Stimulated activated CD8-positive, alpha-beta memory T cell treated with anti-CD3 and anti-CD28 coated beads, Interleukin-12 subunit alpha, Interleukin-12 subunit beta, amount 100 ng/mL, for 24 hours (primary cell): ENCODE results near the gene IRF1.

Experiments
- DNase-seq: peaks from one replicate; pipeline ENCODE4 v3.0.0-alpha.2; 2020; ENCODE audit errors: extremely low read depth

IRF1 gene

GRCh38 chr5:132500931-132501628 is 10.5 kb upstream of the IRF1 start:
- DNase-seq, result peak; percentile 41

DNA sequence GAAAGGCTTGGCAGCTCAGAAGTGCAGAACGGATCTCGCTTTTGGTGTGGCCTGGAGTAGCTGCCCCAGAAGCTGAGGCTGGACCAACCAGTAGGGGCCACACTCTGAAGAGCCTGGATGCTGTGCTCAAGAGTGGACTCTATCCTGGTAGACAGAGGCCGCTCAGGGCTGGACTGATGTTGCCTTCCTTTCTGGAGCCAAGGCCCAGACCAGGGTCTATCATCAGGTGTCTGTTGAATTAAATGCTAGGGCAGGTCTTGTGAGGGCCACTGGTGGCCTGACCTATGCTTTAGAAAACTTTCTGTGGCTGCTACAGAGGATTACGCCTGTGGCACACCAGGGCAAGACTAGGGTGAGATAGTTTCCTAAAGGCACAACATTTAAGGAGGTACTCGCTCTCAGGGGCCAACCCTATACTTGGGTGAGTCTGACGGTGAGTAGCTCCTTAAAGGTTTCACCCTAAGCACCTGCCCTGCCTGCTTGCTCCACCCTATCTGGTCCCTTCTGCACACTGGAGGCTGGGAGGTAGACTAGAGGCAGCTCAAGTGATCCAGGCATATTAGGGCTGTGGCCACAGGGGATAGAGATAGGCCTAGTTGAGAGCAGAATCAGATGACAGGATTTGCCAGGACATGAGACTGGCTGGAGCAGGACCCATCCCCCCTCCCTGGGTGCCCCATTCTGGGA is 9.8 kb upstream of the IRF1 start:
- no peak for DNase-seq

DNA sequence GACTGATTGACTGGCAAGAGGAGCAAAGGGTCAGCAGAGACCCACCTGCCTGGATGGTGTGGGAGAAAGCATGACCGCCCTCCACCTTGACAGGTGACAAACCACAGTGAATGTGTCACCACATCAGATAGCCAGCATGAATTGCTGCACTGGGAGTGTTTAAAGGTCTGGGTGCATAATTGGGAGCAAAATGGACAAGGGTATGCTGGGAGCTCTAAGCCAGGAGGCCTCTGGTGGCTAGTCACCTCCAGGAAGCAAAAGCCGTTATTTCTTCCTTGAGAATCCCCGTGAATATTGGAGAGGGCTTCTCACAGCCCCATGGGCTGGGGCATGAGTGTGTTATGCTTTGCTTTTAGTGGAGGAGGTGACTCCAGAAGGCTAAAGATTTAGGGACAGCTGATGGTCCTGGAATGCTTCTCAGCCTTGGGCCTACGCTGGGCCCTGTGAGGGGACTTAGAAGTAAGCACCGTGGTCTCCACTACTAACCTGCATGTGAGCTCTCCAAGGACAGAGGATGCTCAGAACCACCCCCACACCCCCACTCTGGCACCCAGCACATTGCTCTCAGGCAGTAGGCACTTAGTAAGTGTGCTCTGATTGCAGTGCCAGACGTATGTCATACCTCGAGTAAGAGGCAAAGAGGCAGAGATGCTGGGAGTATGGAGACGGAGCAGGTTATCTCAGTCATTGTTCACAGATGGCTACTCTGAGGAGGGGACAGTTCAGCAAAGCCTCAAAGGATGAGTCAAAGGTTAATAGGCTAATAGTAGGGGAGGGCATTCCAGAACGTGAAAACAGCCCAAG is 9.1 kb upstream of the IRF1 start:
- DNase-seq, result no peak

DNA sequence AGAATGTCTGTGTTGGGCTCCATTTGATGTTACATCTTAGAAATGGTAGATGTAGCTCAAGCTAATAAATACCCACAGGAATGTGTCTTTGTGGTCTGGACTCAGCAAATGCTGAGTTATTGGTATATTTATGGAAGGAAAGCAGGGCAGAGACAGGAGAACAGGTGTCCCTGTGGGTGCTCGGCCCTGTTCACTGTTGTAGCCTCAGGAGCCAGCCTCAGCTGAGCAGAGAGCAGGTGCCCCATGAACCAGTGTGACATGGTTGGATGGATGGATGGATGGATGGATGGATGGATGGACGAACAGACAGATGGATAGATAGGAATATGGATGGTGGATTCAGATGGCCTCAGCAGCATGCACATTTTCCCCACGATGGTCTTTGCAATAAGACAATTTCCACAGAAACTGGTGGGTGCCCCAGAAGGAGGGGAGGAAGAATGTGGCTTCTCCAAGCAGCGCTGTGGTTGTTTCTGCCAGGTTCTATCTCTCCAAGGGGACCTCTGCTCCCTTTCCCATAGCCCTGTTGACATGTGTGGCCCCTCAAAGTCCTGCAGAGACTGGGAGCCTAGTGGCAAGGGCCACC is 8.2 kb upstream of the IRF1 start:
- no peak for DNase-seq

- no peak for DNase-seq
These were observed 7.6 kb upstream of the IRF1 start for GRCh38 chr5:132498152-132498551.

- DNase-seq, result no peak
These were observed 7.0 kb upstream of the IRF1 start for GRCh38 chr5:132497488-132497997.

- DNase-seq, result no peak
These were observed 6.3 kb upstream of the IRF1 start for GRCh38 chr5:132496631-132497487.

DNA sequence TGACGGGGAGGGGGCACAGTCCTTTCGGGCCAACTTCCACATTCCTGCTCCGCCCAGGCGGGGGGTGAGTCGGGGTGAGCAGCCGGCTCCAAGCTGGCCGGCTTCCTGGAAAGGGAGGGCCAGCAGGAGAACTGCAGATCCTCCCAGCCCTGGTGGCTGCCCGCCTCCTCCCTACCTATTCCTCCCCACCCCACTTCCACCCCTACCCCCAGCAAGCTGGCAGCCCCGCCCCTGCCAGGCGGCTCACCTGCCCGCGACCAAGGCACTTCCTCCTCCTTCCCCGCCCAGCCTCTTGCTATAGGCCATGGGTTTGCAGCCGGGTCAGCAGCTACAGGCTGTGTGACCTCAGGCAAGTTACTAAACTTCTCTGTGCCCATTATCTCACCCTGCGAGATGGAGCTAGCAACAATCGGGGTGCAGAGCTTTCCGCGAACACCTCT is 5.6 kb upstream of the IRF1 start:
- DNase-seq, result peak; percentile 54

GRCh38 chr5:132495667-132496190 is 5.2 kb upstream of the IRF1 start:
- peak; percentile 48 for DNase-seq

- DNase-seq, result no peak
These were observed 3.2 kb upstream of the IRF1 start for GRCh38 chr5:132493821-132494220.

DNA sequence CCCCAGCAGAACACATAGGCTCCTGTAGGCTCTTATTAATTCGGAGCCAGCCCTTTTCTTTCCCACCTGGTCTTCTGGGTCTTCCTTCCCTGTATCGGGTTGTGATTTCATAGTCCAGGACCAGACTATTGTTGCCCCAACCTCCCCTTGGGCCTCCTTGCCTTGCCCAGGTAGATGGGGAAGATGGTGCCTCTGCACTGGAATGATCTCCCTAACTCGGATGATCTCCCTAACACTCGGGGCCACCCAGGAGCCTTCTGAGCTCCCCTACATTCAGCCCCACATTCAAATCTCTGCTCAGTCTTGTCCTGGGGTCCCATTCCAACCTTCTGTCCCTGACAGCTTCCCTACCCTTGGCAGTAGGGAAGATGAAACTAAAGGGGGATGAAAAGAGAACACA is 2.7 kb upstream of the IRF1 start:
- no peak for DNase-seq

GRCh38 chr5:132492386-132493125 is 2.0 kb upstream of the IRF1 start:
- DNase-seq, result no peak

- no peak for DNase-seq
These were observed 1.1 kb upstream of the IRF1 start for GRCh38 chr5:132491368-132492364.

- DNase-seq, result no peak
These were observed 596 bp downstream of the IRF1 start for GRCh38 chr5:132489871-132490483.

DNA sequence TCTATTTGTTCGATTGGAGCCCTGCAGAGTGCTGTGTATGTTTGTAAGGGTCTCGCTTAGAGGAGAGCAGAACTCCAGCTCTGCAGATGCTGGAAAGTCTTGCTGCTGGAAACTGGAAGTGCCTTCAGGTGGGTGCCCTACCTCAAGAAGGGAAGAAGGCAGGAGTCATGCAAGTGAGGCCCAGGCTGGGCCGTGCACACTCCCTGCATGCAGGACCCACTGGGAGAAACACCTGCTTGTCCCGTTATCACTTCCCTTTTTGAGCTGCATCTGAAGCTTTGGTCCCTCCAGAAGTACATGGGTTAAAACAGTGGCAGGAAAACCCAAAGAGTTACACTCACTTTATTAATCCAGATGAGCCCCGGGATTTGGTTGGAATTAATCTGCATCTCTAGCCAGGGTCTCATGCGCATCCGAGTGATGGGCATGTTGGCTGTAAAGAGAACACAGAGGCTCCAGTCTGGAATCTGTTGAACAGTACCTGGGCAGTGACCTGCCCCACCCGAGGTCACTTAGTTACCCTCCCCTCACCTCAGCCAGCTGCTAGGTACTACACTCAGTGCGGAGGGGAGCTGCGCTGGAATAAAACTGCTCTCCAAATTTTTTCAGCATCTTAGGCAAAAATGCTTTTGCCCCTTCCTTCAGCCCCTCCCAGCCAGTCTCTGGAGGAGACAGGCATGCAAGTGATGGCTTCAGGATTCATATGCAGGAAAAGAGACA is 1.4 kb downstream of the IRF1 start:
- no peak for DNase-seq

GRCh38 chr5:132488590-132488989 is 2.0 kb downstream of the IRF1 start:
- no peak for DNase-seq

DNA sequence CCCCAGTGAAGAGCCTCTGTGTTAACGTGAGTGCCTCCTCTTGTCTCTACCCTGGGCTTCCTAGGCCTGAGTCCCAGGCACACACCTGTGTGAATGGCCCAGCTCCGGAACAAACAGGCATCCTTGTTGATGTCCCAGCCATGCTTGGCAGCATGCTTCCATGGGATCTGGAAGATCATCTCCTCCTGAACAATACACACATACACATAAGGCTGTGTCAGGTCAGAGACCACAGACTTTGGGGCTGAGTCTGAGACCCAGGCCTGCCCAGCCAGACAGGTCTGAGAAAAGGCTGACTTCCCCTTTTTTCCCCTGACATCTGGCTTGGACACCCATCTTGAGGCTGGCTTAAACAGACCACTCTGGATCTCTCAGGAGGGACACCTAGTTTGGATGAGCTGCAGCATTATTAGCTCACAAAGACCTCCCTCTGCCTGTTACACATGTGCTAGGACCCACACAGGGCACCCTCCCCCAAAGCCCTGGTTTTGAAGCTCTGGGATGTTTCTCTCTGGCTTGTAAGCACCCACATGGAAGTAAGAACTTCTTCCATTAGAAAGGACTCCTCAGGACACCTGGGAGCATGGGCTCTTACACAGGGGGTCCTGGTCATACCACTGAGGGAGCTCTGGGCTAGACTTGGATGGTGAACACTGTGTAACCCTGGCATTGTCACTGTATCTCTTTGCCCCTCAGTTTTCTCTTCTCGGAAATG is 2.6 kb downstream of the IRF1 start:
- no peak for DNase-seq
